Panc1 (cell line): Measurements from ENCODE around the gene UCP3.

ENCODE experiments used
- POLR2AphosphoS5 ChIP-seq: IDR thresholded peaks from 2 replicates; pipeline ENCODE4 v1.6.1; 2012; ENCODE audit warnings: mild to moderate bottlenecking, low read depth, low read length, moderate library complexity
- SIN3A ChIP-seq: IDR thresholded peaks from 2 replicates; pipeline ENCODE4 v1.6.1; 2012; ENCODE audit warnings: low read depth, mild to moderate bottlenecking, low read length, moderate library complexity, borderline replicate concordance; ENCODE audit not compliant: insufficient read depth
- TCF7L2 ChIP-seq: IDR thresholded peaks from 2 replicates; pipeline ENCODE4 v1.6.1; 2011; ENCODE audit warnings: mild to moderate bottlenecking, low read depth, low read length, inconsistent platforms
- TF ChIP-seq, protein P1 (sequence below): fragments of 450-650 bp; IDR thresholded peaks from 2 replicates; pipeline ENCODE4 v1.5.1; 2017; ENCODE audit warnings: mild to moderate bottlenecking

DNA sequence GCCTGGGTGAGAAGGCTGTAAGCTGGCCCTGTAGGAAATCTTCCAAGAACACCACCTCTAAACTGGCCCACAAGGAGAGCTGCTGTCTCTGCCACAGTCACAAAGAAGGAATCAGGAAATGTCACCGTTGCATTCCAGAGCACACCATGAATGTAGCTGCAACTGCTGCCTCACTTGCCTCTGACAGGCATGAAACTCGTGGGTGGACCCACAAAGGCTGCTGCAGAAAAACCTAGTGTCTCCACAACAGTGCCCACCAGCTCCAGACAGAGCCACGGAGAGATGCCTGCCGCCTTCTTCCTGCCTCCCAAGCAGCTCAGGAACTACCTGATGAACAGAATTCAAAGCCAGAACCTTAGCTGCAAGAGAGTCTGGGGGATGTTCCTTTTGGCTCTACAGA is 47.6 kb downstream of the UCP3 start:
- TF ChIP-seq POLR2AphosphoS5 = no peak
- TF ChIP-seq, protein P1, sequence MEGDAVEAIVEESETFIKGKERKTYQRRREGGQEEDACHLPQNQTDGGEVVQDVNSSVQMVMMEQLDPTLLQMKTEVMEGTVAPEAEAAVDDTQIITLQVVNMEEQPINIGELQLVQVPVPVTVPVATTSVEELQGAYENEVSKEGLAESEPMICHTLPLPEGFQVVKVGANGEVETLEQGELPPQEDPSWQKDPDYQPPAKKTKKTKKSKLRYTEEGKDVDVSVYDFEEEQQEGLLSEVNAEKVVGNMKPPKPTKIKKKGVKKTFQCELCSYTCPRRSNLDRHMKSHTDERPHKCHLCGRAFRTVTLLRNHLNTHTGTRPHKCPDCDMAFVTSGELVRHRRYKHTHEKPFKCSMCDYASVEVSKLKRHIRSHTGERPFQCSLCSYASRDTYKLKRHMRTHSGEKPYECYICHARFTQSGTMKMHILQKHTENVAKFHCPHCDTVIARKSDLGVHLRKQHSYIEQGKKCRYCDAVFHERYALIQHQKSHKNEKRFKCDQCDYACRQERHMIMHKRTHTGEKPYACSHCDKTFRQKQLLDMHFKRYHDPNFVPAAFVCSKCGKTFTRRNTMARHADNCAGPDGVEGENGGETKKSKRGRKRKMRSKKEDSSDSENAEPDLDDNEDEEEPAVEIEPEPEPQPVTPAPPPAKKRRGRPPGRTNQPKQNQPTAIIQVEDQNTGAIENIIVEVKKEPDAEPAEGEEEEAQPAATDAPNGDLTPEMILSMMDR = no peak
- TF ChIP-seq SIN3A = no peak
- no peak for TF ChIP-seq TCF7L2
